LNCAP (cell line): Measurements from ENCODE around the gene CFAP119.

Source experiments
- CTCF ChIP-seq: fragments of 450-650 bp; IDR thresholded peaks from 2 replicates; pipeline ENCODE4 v1.5.1; 2017; ENCODE audit warnings: mild to moderate bottlenecking

Gene CFAP119

GRCh38 chr16:30775392-30776188 is 13.7 kb upstream of the CFAP119 start:
- TF ChIP-seq CTCF = no peak

DNA sequence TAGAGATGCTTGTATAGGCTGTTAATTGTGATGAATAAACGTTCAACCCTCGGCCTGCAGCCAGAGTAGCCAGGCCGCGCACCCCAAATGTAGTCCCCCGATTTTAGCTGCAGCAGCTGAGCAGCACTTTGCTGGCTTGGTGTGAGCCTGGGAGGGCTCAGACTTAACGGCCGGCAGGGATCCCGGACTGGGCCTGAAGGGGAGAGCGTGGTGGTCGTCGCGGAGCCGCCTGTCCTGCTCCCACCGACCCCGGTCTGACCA is 13.2 kb upstream of the CFAP119 start:
- TF ChIP-seq CTCF = no peak

- no peak for TF ChIP-seq CTCF
Observed at GRCh38 chr16:30774367-30775130, 12.7 kb upstream of the CFAP119 start.

GRCh38 chr16:30773826-30774225 is 12.0 kb upstream of the CFAP119 start:
- no peak for TF ChIP-seq CTCF

DNA sequence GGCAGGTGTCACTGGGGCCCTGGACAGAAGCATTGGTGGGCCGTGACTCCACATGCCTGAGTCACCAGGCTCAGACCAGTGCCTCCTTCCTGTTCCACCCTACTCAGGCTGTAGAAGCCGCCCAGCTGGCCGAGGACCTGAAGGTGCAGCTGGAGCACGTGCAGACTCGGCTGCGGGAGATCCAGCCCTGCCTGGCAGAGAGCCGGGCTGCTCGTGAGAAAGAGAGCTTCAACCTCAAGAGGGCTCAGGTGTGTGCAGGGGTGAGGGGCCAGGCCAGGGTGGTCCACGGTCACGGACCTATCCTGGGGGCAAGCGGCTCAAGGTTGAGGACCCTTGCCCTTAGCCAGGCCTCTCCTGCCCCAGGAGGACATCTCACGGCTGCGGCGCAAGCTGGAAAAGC is 9.9 kb upstream of the CFAP119 start:
- no peak for TF ChIP-seq CTCF

- no peak for TF ChIP-seq CTCF
Observed at GRCh38 chr16:30769379-30770089, 7.7 kb upstream of the CFAP119 start.

GRCh38 chr16:30768583-30769181 is 6.8 kb upstream of the CFAP119 start:
- TF ChIP-seq CTCF = no peak
